Endodermal cell (in vitro differentiated cells): Measurements from ENCODE around the gene FAM168B. TPM values are rescaled to one million over a fixed set of nuclear protein-coding genes. Genes with fewer than 3 reads are reported as not detected.

Source experiments
- DNase-seq: peaks from one replicate; pipeline ENCODE4 v3.0.0-alpha.2; 2017
- H3K27ac ChIP-seq: 2 replicates; pipeline ENCODE4 v1.5.1; 2013; ENCODE audit warnings: mild to moderate bottlenecking, low read depth, low read length, moderate library complexity
- H3K27me3 ChIP-seq: 2 replicates; pipeline ENCODE4 v1.6.1; 2013; ENCODE audit warnings: mild to moderate bottlenecking, low read length, moderate library complexity; ENCODE audit not compliant: insufficient read depth, control insufficient read depth, poor library complexity, severe bottlenecking
- H3K36me3 ChIP-seq: 2 replicates; pipeline ENCODE4 v1.7.0; 2013; ENCODE audit warnings: mild to moderate bottlenecking, low read length, moderate library complexity; ENCODE audit not compliant: control insufficient read depth, insufficient read depth
- H3K4me1 ChIP-seq: one replicate; pipeline ENCODE4 v1.7.0; 2013; ENCODE audit warnings: low read length; ENCODE audit not compliant: control insufficient read depth, insufficient read depth
- H3K4me3 ChIP-seq: 2 replicates; pipeline ENCODE4 v1.5.1; 2013; ENCODE audit warnings: mild to moderate bottlenecking, low read length, moderate library complexity
- H3K9ac ChIP-seq: 2 replicates; pipeline ENCODE4 v1.6.1; 2013; ENCODE audit warnings: mild to moderate bottlenecking, low read length, moderate library complexity; ENCODE audit not compliant: poor library complexity, severe bottlenecking; ENCODE audit errors: extremely low read depth
- H3K9me3 ChIP-seq: 2 replicates; pipeline ENCODE4 v1.6.1; 2013; ENCODE audit warnings: mild to moderate bottlenecking, low read length, moderate library complexity; ENCODE audit not compliant: control insufficient read depth
- H3K27ac Mint-ChIP-seq: 2 replicates; pipeline ENCODE4 v1.8.0; 2020; ENCODE audit warnings: mixed read lengths
- H3K27me3 Mint-ChIP-seq: 2 replicates; pipeline ENCODE4 v1.8.0; 2021; ENCODE audit warnings: mild to moderate bottlenecking, mixed read lengths; ENCODE audit not compliant: insufficient read depth
- H3K36me3 Mint-ChIP-seq: 2 replicates; pipeline ENCODE4 v1.8.0; 2020; ENCODE audit warnings: low read depth, mixed read lengths
- H3K4me1 Mint-ChIP-seq: 2 replicates; pipeline ENCODE4 v1.8.0; 2020; ENCODE audit warnings: mixed read lengths
- H3K4me3 Mint-ChIP-seq: 2 replicates; pipeline ENCODE4 v1.8.0; 2020; ENCODE audit warnings: mild to moderate bottlenecking, moderate library complexity, mixed read lengths
- H3K9me3 Mint-ChIP-seq: 2 replicates; pipeline ENCODE4 v1.8.0; 2020; ENCODE audit warnings: mild to moderate bottlenecking, mixed read lengths
- CTCF ChIP-seq: fragments of 200-600 bp; sonication (generic); conservative IDR thresholded peaks from 2 replicates; pipeline ENCODE4 v1.5.0; 2021; ENCODE audit warnings: antibody characterized with exemption, mild to moderate bottlenecking
- WGBS, 2 experiments: methylation state at CpG; one replicate each; pipeline versions ENCODE4 v1.1.5 to v1.1.7; 2013; ENCODE audit warnings: missing lambda C conversion rate in 2 of 2, mixed read lengths in 1 of 2; ENCODE audit not compliant: insufficient coverage in 1 of 2, insufficient read length in 1 of 2; 5-methylcytosine and 5-hydroxymethylcytosine counted together
- total RNA-seq, 2 donors: library from RNA; stranded (reverse); fragmentation: NEBNext Ultra II Directional in 1 of 2; extraction: Animal tissue kit (Norgen Biotek cat#: 25700) in 1 of 2; gene quantifications; 2 replicates in 1 of 2; 3 replicates in 1 of 2; pipeline ENCODE4 v1.2.1, GENCODE V29; 2021

The FAM168B gene
- total RNA-seq, 2 donors from 2014 or later: 77.5 to 77.6 TPM

DNA sequence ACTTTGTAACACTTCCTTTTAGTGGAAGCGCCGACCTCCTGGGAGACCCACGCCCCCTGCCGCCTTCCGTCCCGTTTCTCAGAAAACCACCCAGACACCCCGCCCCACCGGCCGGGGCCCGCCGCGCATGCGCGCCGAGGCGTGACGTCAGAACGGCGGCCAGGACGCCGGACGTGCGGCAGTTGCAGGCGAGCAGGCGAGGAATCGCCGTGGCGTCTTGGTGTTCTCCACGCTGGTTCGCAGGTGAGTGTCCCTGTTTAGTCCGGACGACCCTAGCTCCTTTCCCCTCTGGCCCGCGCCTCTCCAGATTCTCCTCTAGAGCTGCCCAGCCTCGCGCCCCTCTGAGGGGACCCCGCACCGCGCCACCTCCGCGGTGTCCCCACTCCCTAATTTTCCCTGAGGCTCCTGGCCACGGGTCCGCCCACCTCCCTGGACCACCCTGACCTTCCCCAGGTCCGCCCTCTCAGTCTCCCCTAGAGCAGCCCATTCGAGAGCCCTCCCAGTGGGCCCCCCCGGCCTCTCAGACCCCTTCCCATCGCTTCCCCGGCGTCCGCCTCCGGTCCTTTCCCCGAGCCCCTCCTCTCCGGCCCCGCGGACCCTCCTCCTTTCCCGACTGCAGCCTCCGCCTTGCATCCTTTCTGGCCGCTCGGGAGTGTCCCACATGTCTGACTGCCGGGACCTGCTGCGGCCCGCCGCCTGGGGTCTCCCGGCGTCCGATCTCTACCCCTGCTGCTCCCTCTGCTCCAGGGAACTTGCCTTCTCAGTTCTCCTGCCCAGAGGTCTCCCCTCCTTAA is 12.1 kb upstream of the FAM168B start, which contains the start of gene PLEKHB2:
PLEKHB2 (plus strand) TSS at position 181 of the 794 bp plus-strand sequence. CDS start 15,606 bp downstream, outside the sequence.
- peak; percentile 97 for DNase-seq
- Histone ChIP-seq H3K4me3 (peak within 1 kb of the TSS; percentile 98), H3K27ac (peak within 1 kb of the TSS; percentile 73), H3K4me1 (no peaks in the 10 kb centered on the region), H3K27me3 (no peaks in the 10 kb centered on the region), H3K36me3 (peaks cover 20% of the 10 kb centered on the region), H3K9ac (peak within 1 kb of the TSS; percentile 85), H3K9me3 (peaks cover 4% of the 10 kb centered on the region)
- WGBS, 2 experiments: 0% methylated on average over 14 to 66 of the region's 66 CpGs
- H3K4me1 Mint-ChIP-seq: peaks cover 24% of the 10 kb centered on the region
- peak within 1 kb of the TSS; percentile 83 for H3K4me3 Mint-ChIP-seq
- TF ChIP-seq CTCF: peak; percentile 60
- H3K36me3 Mint-ChIP-seq: peaks cover 12% of the 10 kb centered on the region
- H3K9me3 Mint-ChIP-seq: no peaks in the 10 kb centered on the region
- H3K27ac Mint-ChIP-seq: peak within 1 kb of the TSS; percentile 92
- H3K27me3 Mint-ChIP-seq: no peaks in the 10 kb centered on the region

DNA sequence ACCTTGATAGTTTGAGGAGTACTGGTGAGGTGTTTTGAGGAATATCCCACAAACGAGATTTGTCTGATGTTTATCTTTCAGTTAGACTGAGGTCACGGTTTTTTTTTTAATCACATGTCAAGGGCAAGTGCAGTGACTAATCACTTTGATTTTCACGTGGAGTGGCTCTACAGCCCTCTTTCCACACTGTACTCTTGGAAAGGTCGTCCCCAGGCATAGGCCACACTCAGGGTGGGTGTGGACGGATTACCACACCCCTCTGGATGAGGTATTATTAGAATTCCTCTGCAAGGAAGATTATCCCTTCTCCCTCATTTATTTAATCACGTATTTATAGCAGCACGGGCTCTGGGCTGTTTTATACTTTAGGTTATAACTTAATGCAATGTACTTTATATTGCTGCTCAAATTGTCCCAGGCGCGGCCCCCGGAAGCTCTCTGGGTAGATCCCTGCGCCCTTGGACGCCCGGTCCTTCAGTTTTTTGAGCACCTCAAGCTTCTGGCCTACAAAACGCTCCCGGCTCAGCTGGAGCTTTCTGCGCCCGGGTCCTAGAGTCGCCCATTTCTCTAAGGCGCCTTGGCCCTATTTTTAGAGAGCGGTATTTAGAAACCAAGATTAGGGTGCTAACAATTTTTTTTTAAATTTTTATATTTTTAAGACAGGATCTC is 11.4 kb upstream of the FAM168B start:
- Mint-ChIP-seq H3K4me1 (peaks cover 24% of the 10 kb centered on the region), H3K9me3 (no peaks in the 10 kb centered on the region), H3K27ac (peak overlapping the region; percentile 92), H3K27me3 (no peaks in the 10 kb centered on the region), H3K4me3 (peak overlapping the region; percentile 83), H3K36me3 (peaks cover 8% of the 10 kb centered on the region)
- Histone ChIP-seq H3K27ac (peak overlapping the region; percentile 66), H3K27me3 (no peaks in the 10 kb centered on the region), H3K9ac (peak overlapping the region; percentile 85), H3K4me3 (peak overlapping the region; percentile 98), H3K36me3 (peaks cover 17% of the 10 kb centered on the region), H3K4me1 (no peaks in the 10 kb centered on the region), H3K9me3 (peaks cover 4% of the 10 kb centered on the region)
- DNase-seq: no peak
- WGBS, 2 experiments: 11 to 14% methylated on average over 7 to 17 of the region's 20 CpGs
- no peak for TF ChIP-seq CTCF

DNA sequence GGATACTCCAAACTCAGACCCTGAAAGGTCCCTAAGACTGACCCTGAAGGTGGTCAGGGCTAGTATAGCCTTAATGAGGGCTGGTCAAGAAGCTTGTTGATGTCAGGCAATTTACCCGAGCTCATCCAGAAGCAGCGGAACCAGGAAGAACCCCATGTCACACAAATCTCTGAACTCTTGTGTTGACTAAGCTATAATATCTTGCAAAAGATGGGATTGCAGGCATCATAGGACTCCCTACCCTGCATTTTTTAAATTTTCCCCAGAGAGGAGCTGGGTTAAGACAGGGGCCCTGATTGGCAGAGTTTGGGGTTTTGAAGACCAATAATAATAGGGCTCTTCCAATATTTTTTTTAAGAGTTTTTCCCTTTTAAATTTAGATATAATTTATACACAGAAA is 9.9 kb upstream of the FAM168B start:
- Histone ChIP-seq H3K9me3 (no peaks in the 10 kb centered on the region), H3K36me3 (peaks cover 8% of the 10 kb centered on the region), H3K4me3 (no peak overlapping the region), H3K9ac (no peak overlapping the region), H3K4me1 (no peaks in the 10 kb centered on the region), H3K27ac (no peak overlapping the region), H3K27me3 (no peaks in the 10 kb centered on the region)
- Mint-ChIP-seq H3K4me1 (peaks cover 24% of the 10 kb centered on the region), H3K27me3 (no peaks in the 10 kb centered on the region), H3K4me3 (no peak overlapping the region), H3K9me3 (no peaks in the 10 kb centered on the region), H3K27ac (no peak overlapping the region), H3K36me3 (no peaks in the 10 kb centered on the region)
- no peak for DNase-seq
- 91 to 100% methylated on average over 2 of the region's 2 CpGs for WGBS, 2 experiments
- TF ChIP-seq CTCF: no peak
